ENCODE measurements around the gene SPATA24. TPM values are rescaled to one million over a fixed set of nuclear protein-coding genes. Genes with fewer than 3 reads are reported as not detected.

The SPATA24 gene
- total RNA-seq, 1 donor from 2014 or later, result 4.5 TPM

- DNase-seq, result no peak
- Histone ChIP-seq H3K27ac (no peak overlapping the region), H3K9me3 (no peaks in the 10 kb centered on the region), H3K4me3 (no peak overlapping the region), H3K36me3 (no peaks in the 10 kb centered on the region), H3K27me3 (no peaks in the 10 kb centered on the region), H3K4me1 (peaks cover 6% of the 10 kb centered on the region)
- no peak for TF ChIP-seq CTCF (IDR thresholded peaks at IDR 0.05)
- no peak for ATAC-seq
- intact Hi-C loops (cut with DNase I), result no loop called here
Observed at GRCh38 chr5:139401546-139401945, 2.3 kb downstream of the SPATA24 start.

GRCh38 chr5:139399501-139400121, 4.3 kb downstream of the SPATA24 start:
- Histone ChIP-seq H3K27me3 (peaks cover 6% of the 10 kb centered on the region), H3K4me3 (no peak overlapping the region), H3K9me3 (no peaks in the 10 kb centered on the region), H3K4me1 (peaks cover 4% of the 10 kb centered on the region), H3K27ac (no peak overlapping the region), H3K36me3 (no peaks in the 10 kb centered on the region)
- ATAC-seq (no peak), DNase-seq (no peak)
- intact Hi-C loops (cut with DNase I), result no loop called here
- no peak for TF ChIP-seq CTCF (IDR thresholded peaks at IDR 0.05)

GRCh38 chr5:139397921-139398320, 6.0 kb downstream of the SPATA24 start:
- ATAC-seq, result no peak
- intact Hi-C loops (cut with DNase I), result no loop called here
- no peak overlapping the region for H3K4me3 ChIP-seq
- DNase-seq, result no peak
- H3K27me3 ChIP-seq, result peaks cover 19% of the 10 kb centered on the region
- peaks cover 17% of the 10 kb centered on the region for H3K4me1 ChIP-seq
- no peak for TF ChIP-seq CTCF (IDR thresholded peaks at IDR 0.05)
- no peaks in the 10 kb centered on the region for H3K9me3 ChIP-seq
- no peak overlapping the region for H3K27ac ChIP-seq
- H3K36me3 ChIP-seq, result no peaks in the 10 kb centered on the region

GRCh38 chr5:139396691-139397090, 7.2 kb downstream of the SPATA24 start:
- no peak overlapping the region for H3K4me3 ChIP-seq
- ATAC-seq (no peak), DNase-seq (no peak)
- intact Hi-C loops (cut with DNase I), result no loop called here
- H3K36me3 ChIP-seq, result no peaks in the 10 kb centered on the region
- H3K9me3 ChIP-seq, result no peaks in the 10 kb centered on the region
- TF ChIP-seq CTCF (IDR thresholded peaks at IDR 0.05), result no peak
- no peak overlapping the region for H3K27ac ChIP-seq
- peaks cover 19% of the 10 kb centered on the region for H3K27me3 ChIP-seq
- peaks cover 18% of the 10 kb centered on the region for H3K4me1 ChIP-seq

GRCh38 chr5:139395844-139396640, 7.8 kb downstream of the SPATA24 start:
- intact Hi-C loops (cut with DNase I), result no loop called here
- no peak for DNase-seq
- no peak overlapping the region for H3K4me3 ChIP-seq

More at GRCh38 chr5:139395844-139396640, 7.8 kb downstream of the SPATA24 start:
- Histone ChIP-seq H3K4me1 (peaks cover 18% of the 10 kb centered on the region), H3K27ac (no peak overlapping the region), H3K27me3 (peaks cover 19% of the 10 kb centered on the region), H3K9me3 (no peaks in the 10 kb centered on the region), H3K36me3 (no peaks in the 10 kb centered on the region)
- no peak for ATAC-seq
- no peak for TF ChIP-seq CTCF (IDR thresholded peaks at IDR 0.05)

All from upper lobe of right lung (tissue), 1 donor.